Heart right ventricle (tissue), 16 donors: ENCODE measurements around the gene QKI. TPM values are rescaled to one million over a fixed set of nuclear protein-coding genes. Genes with fewer than 3 reads are reported as not detected.

Source experiments
- ATAC-seq, 8 donors: fragments of 200-7000 bp; cut with Tn5 transposase; one replicate each; pipeline ENCODE4 v1.9.1; 2020; ENCODE audit warnings: mild to moderate bottlenecking in 8 of 8, moderate library complexity in 8 of 8, moderate number of reproducible peaks in 1 of 8
- DNase-seq, 2 donors: peaks; one replicate each; pipeline ENCODE4 v3.0.0-alpha.2; 2020
- H3K27ac ChIP-seq, 10 donors: fragments of 200-600 bp; sonication (generic) in 2 of 10; one replicate each; pipeline versions ENCODE4 v1.5.0 to v1.8.0; 2020 to 2022; ENCODE audit warnings: mild to moderate bottlenecking in 3 of 10
- H3K27me3 ChIP-seq, 7 donors: fragments of 200-600 bp; one replicate each; pipeline ENCODE4 v1.8.0; 2021 to 2022; ENCODE audit warnings: mild to moderate bottlenecking in 2 of 7
- H3K36me3 ChIP-seq, 9 donors: fragments of 200-600 bp; sonication (generic) in 1 of 9; one replicate each; pipeline versions ENCODE4 v1.5.0 to v1.8.0; 2020 to 2022; ENCODE audit warnings: mild to moderate bottlenecking in 2 of 9
- H3K4me1 ChIP-seq, 9 donors: fragments of 200-600 bp; sonication (generic) in 1 of 9; one replicate each; pipeline versions ENCODE4 v1.5.0 to v1.8.0; 2020 to 2022; ENCODE audit warnings: mild to moderate bottlenecking in 4 of 9
- H3K4me3 ChIP-seq, 10 donors: fragments of 200-600 bp; sonication (generic) in 2 of 10; one replicate each; pipeline versions ENCODE4 v1.5.0 to v1.8.0; 2020 to 2022; ENCODE audit warnings: mild to moderate bottlenecking in 7 of 10, moderate library complexity in 2 of 10
- H3K9me3 ChIP-seq, 11 donors: fragments of 200-600 bp in 10 of 11; sonication (generic) in 2 of 11; one replicate each; pipeline versions ENCODE4 v1.5.0 to v1.8.0; 2013 to 2022; ENCODE audit warnings: mild to moderate bottlenecking in 2 of 11, control low read depth in 1 of 11, moderate library complexity in 1 of 11
- CTCF ChIP-seq, 9 donors: fragments of 200-600 bp; sonication (generic) in 2 of 9; IDR thresholded peaks; one replicate each; pipeline versions ENCODE4 v1.5.0 to v1.8.0; 2021 to 2022; ENCODE audit warnings: antibody characterized with exemption in 9 of 9, mild to moderate bottlenecking in 5 of 9, moderate library complexity in 1 of 9
- WGBS, 2 donors: extraction: QIAGEN DNeasy Blood & Tissue Kit; methylation state at CpG; one replicate each; pipeline ENCODE4 v1.1.7; 2013; ENCODE audit warnings: inconsistent platforms in 1 of 2; 5-methylcytosine and 5-hydroxymethylcytosine counted together
- intact Hi-C, 10 donors: fragments of 100-400 bp; cut with DNase I; formaldehyde crosslinking; loops; one replicate each; pipeline versions ENCODE4 v1.11.1 to v1.14.2; 2022
- polyA plus RNA-seq, 2 donors: library from polyadenylated mRNA; stranded (reverse); fragments of 200-250 nt; gene quantifications; one replicate each; pipeline ENCODE4 v1.2.3, GENCODE V29; 2013
- total RNA-seq, 10 donors: library from RNA; stranded (reverse); fragmentation: NEBNext Ultra II Directional in 3 of 10; extraction: Animal tissue kit (Norgen Biotek cat#: 25700) in 3 of 10; gene quantifications; one replicate each; pipeline versions ENCODE4 v1.2.1 to v1.2.4, GENCODE V29; 2021 to 2023
- donor health status: Arrhythmogenic right ventricular cardiomyopathy.
- donor health status: ischemic (EF 13 %, LVEDD 7.1; RV severe dilation, severe dysfunction).
- donor health status: healthy with polysubstance abuse.
- donor health status: DM: no; HTN: yes; CAD: no.
- donor health status: DM: no; HTN: no; CAD: no.
- donor health status: ischemic (EF 25% LVEDD 6.9; RV normal size, moderate dysfunction).
- donor health status: ischemic (EF 25% LVEDD 5.7; RV mildly dilated, moderate dysfunction).
- donor health status: healthy.
- donor health status: DM: yes; HTN: yes; CAD: no.
- donor health status: Ischemic cardiomyopathy.
- donor health status: ischemic (EF 35%, LVEDD 5.7; RV mildly dilated, moderate dysfunction).
- donor health status: nonischemic (EF 11% LVEDD 7.7; RV severe dilation, severe dysfunction).
- donor health status: DM: yes; HTN: yes; CAD: no.
- donor health status: PGD.
- donor health status: ischemic (EF 29% LVEDD 5.4; RV normal size, mild dysfunction).
- donor health status: nonischemic (EF 23%, LVEDD 6.1; RV moderate dilation, normal function).

QKI gene
- total and polyA plus RNA-seq, 12 donors, result 74.7 to 551 (median 493) TPM

- peak overlapping the region in 2 of 10 donors; percentile 59 to 83 for H3K27ac ChIP-seq
- WGBS, 2 donors, result 51 to 54% methylated on average over 3 of the region's 3 CpGs
- ATAC-seq, result no peak
- H3K27me3 ChIP-seq, result no peaks in the 10 kb centered on the region
- no peak for TF ChIP-seq CTCF (IDR thresholded peaks at IDR 0.05)
- intact Hi-C loops, result no loop called here
- H3K4me3 ChIP-seq, result peak overlapping the region in 1 of 10 donors; percentile 51
- peaks cover 7 to 100% (median 90%) of the 10 kb centered on the region in 9 donors for H3K4me1 ChIP-seq
- no peak for DNase-seq
- no peaks in the 10 kb centered on the region for H3K9me3 ChIP-seq
- H3K36me3 ChIP-seq, result peaks cover 0 to 19% (median 0%) of the 10 kb centered on the region in 9 donors
These were observed 47.2 kb downstream of the QKI start for GRCh38 chr6:163461696-163462095.

- Histone ChIP-seq H3K36me3 (peaks cover 0 to 4% (median 0%) of the 10 kb centered on the region in 9 donors), H3K4me1 (peaks cover 4 to 100% (median 91%) of the 10 kb centered on the region in 9 donors), H3K27me3 (no peaks in the 10 kb centered on the region), H3K4me3 (no peak overlapping the region), H3K27ac (no peak overlapping the region), H3K9me3 (no peaks in the 10 kb centered on the region)
- intact Hi-C loops, result no loop called here
- DNase-seq, result no peak
- 53 to 77% methylated on average over 5 of the region's 5 CpGs for WGBS, 2 donors
- no peak for TF ChIP-seq CTCF (IDR thresholded peaks at IDR 0.05)
- no peak for ATAC-seq
These were observed 48.7 kb downstream of the QKI start for GRCh38 chr6:163463180-163463579.

GRCh38 chr6:163463795-163464194 is 49.3 kb downstream of the QKI start:
- no peak overlapping the region for H3K27ac ChIP-seq
- no peak for ATAC-seq
- intact Hi-C loops, result no loop called here

GRCh38 chr6:163466839-163467390 is 52.4 kb downstream of the QKI start:
- TF ChIP-seq CTCF (IDR thresholded peaks at IDR 0.05), result no peak
- intact Hi-C loops, result no loop called here
- Histone ChIP-seq H3K27me3 (no peaks in the 10 kb centered on the region), H3K9me3 (peaks cover 0 to 17% (median 9%) of the 10 kb centered on the region in 11 donors), H3K4me3 (no peak overlapping the region), H3K4me1 (peaks cover 0 to 87% (median 76%) of the 10 kb centered on the region in 9 donors), H3K36me3 (peaks cover 0 to 21% (median 0%) of the 10 kb centered on the region in 9 donors), H3K27ac (peak overlapping the region in 2 of 10 donors; percentile 16 to 22)
- peak in 2 of 8 donors; percentile 5 to 24 for ATAC-seq
- DNase-seq, result no peak
- WGBS, 2 donors, result 53 to 58% methylated on average over 3 of the region's 3 CpGs

More at GRCh38 chr6:163463795-163464194, 49.3 kb downstream of the QKI start:
- 63 to 67% methylated on average over 1 of the region's 1 CpG for WGBS, 2 donors
- no peaks in the 10 kb centered on the region for H3K27me3 ChIP-seq
- H3K9me3 ChIP-seq, result no peaks in the 10 kb centered on the region
- H3K36me3 ChIP-seq, result no peaks in the 10 kb centered on the region
- H3K4me1 ChIP-seq, result peaks cover 4 to 100% (median 91%) of the 10 kb centered on the region in 9 donors
- no peak for DNase-seq
- no peak for TF ChIP-seq CTCF (IDR thresholded peaks at IDR 0.05)
- H3K4me3 ChIP-seq, result no peak overlapping the region
